ENCODE data around the gene SLC8A1.

The SLC8A1 gene

GRCh38 chr2:40255103-40255502, 196.8 kb downstream of the SLC8A1 start:
- no peak for ATAC-seq
- TF ChIP-seq ISL1 (CRISPR knock-in tag; IDR thresholded peaks at IDR 0.05) (no peak), ESRRG (CRISPR knock-in tag; IDR thresholded peaks at IDR 0.05) (no peak), ZC3H10 (CRISPR knock-in tag; IDR thresholded peaks at IDR 0.05) (no peak), SNAI2 (CRISPR knock-in tag; IDR thresholded peaks at IDR 0.05) (no peak), RARB (CRISPR knock-in tag; IDR thresholded peaks at IDR 0.05) (no peak), PATZ1 (CRISPR knock-in tag; IDR thresholded peaks at IDR 0.05; ENCODE audit: borderline replicate concordance) (no peak), PPARA (CRISPR knock-in tag; IDR thresholded peaks at IDR 0.05; ENCODE audit: borderline replicate concordance) (no peak), TOX (CRISPR knock-in tag; IDR thresholded peaks at IDR 0.05; ENCODE audit: borderline replicate concordance) (no peak), ZNF8 (CRISPR knock-in tag; IDR thresholded peaks at IDR 0.05) (no peak), CREB5 (CRISPR knock-in tag; IDR thresholded peaks at IDR 0.05; ENCODE audit: low read depth) (no peak), GLIS3 (CRISPR knock-in tag; IDR thresholded peaks at IDR 0.05) (no peak), TCF4 (CRISPR knock-in tag; IDR thresholded peaks at IDR 0.05; ENCODE audit: borderline replicate concordance) (no peak), ZFP3 (CRISPR knock-in tag; IDR thresholded peaks at IDR 0.05) (no peak), ZNF70 (CRISPR knock-in tag; IDR thresholded peaks at IDR 0.05) (no peak), OSR1 (CRISPR knock-in tag; IDR thresholded peaks at IDR 0.05) (no peak), ZFP30 (CRISPR knock-in tag; IDR thresholded peaks at IDR 0.05) (no peak)
- TF ChIP-seq, protein P1, sequence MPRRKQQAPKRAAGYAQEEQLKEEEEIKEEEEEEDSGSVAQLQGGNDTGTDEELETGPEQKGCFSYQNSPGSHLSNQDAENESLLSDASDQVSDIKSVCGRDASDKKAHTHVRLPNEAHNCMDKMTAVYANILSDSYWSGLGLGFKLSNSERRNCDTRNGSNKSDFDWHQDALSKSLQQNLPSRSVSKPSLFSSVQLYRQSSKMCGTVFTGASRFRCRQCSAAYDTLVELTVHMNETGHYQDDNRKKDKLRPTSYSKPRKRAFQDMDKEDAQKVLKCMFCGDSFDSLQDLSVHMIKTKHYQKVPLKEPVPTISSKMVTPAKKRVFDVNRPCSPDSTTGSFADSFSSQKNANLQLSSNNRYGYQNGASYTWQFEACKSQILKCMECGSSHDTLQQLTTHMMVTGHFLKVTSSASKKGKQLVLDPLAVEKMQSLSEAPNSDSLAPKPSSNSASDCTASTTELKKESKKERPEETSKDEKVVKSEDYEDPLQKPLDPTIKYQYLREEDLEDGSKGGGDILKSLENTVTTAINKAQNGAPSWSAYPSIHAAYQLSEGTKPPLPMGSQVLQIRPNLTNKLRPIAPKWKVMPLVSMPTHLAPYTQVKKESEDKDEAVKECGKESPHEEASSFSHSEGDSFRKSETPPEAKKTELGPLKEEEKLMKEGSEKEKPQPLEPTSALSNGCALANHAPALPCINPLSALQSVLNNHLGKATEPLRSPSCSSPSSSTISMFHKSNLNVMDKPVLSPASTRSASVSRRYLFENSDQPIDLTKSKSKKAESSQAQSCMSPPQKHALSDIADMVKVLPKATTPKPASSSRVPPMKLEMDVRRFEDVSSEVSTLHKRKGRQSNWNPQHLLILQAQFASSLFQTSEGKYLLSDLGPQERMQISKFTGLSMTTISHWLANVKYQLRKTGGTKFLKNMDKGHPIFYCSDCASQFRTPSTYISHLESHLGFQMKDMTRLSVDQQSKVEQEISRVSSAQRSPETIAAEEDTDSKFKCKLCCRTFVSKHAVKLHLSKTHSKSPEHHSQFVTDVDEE (CRISPR knock-in tag; IDR thresholded peaks at IDR 0.05), result no peak
- TF ChIP-seq, protein P2, sequence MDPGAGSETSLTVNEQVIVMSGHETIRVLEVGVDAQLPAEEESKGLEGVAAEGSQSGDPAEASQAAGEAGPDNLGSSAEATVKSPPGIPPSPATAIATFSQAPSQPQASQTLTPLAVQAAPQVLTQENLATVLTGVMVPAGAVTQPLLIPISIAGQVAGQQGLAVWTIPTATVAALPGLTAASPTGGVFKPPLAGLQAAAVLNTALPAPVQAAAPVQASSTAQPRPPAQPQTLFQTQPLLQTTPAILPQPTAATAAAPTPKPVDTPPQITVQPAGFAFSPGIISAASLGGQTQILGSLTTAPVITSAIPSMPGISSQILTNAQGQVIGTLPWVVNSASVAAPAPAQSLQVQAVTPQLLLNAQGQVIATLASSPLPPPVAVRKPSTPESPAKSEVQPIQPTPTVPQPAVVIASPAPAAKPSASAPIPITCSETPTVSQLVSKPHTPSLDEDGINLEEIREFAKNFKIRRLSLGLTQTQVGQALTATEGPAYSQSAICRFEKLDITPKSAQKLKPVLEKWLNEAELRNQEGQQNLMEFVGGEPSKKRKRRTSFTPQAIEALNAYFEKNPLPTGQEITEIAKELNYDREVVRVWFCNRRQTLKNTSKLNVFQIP (CRISPR knock-in tag; IDR thresholded peaks at IDR 0.05; ENCODE audit: borderline replicate concordance, low read depth), result no peak

- ATAC-seq, result no peak
- TF ChIP-seq CREB5 (CRISPR knock-in tag; IDR thresholded peaks at IDR 0.05; ENCODE audit: low read depth) (no peak), TOX (CRISPR knock-in tag; IDR thresholded peaks at IDR 0.05; ENCODE audit: borderline replicate concordance) (no peak), SNAI2 (CRISPR knock-in tag; IDR thresholded peaks at IDR 0.05) (no peak), ZNF8 (CRISPR knock-in tag; IDR thresholded peaks at IDR 0.05) (no peak), CSDC2 (CRISPR knock-in tag; IDR thresholded peaks at IDR 0.05) (no peak), PPARA (CRISPR knock-in tag; IDR thresholded peaks at IDR 0.05; ENCODE audit: borderline replicate concordance) (no peak), ESRRG (CRISPR knock-in tag; IDR thresholded peaks at IDR 0.05) (no peak), PATZ1 (CRISPR knock-in tag; IDR thresholded peaks at IDR 0.05; ENCODE audit: borderline replicate concordance) (no peak), OSR1 (CRISPR knock-in tag; IDR thresholded peaks at IDR 0.05) (no peak), GLIS3 (CRISPR knock-in tag; IDR thresholded peaks at IDR 0.05) (no peak), ZC3H10 (CRISPR knock-in tag; IDR thresholded peaks at IDR 0.05) (no peak), ZNF70 (CRISPR knock-in tag; IDR thresholded peaks at IDR 0.05) (no peak), ZFP30 (CRISPR knock-in tag; IDR thresholded peaks at IDR 0.05) (no peak), ISL1 (CRISPR knock-in tag; IDR thresholded peaks at IDR 0.05) (no peak)
- TF ChIP-seq, protein P1 (CRISPR knock-in tag; IDR thresholded peaks at IDR 0.05), result no peak
Measured at GRCh38 chr2:40254611-40255010, 197.3 kb downstream of the SLC8A1 start.

All from SK-N-SH treated with all-trans-retinoic acid at 6 μM for 48 hours (cell line).